GM19463 (cell line): ENCODE measurements around the gene SHFL.
A peak's percentile ranks its signal among the peaks of the same experiment; 100 is the strongest.

ENCODE experiments used
- ATAC-seq: cut with Tn5 transposase; IDR thresholded peaks from one replicate; pipeline ENCODE4 v1.9.1; 2021; ENCODE audit warnings: mild to moderate bottlenecking, moderate library complexity; ENCODE audit not compliant: unreplicated experiment

SHFL gene

DNA sequence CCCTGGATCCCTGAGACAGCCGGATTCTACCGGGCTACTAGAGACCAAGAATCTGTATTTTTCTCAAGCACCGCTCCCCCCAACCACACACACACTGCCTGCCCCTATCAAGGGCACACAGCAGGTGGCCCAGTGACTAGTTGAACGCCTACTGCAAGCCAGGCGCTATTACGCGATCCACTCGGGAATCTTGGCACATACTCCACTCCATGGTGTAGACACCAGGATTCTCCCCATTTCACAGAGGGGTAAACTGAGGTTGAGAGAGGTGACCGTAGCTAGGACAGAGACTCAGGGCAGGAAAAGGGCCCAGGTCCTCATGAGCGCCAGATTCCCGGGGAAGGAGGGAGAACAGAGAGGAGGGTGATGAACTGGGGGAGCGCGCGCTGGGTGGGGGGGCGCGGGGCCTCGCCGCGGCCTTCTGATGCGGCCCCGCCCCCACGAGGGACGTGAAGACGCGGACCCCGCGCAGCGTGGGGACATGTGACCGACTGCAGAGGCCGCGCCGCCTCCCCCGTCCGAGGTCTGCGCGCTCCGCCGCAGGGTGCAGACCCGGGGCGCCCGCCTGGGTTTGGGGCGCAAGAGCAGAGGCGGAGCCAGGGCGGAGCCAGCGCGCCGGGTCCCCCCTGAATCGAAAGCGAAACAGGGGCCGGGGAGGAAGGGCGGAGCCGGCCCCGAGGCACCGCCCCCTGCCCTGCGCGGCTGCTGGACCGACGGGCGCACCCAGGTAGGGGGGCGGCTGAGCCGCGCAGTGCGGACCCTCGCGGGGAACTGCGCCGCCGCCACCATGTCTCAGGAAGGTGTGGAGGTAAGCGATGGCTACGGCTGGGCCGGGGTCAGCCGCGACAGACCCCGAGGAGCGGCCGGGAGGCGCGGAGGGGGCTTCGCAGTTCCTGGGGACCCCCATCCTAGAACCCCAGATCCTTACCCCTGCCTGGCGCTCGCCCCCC is at the start of gene SHFL:
Gene SHFL, plus strand, starts transcription at position 677 of the 950 bp plus-strand sequence. Its CDS starts 111 bp downstream, at position 788.
- ATAC-seq = peak; percentile 89

DNA sequence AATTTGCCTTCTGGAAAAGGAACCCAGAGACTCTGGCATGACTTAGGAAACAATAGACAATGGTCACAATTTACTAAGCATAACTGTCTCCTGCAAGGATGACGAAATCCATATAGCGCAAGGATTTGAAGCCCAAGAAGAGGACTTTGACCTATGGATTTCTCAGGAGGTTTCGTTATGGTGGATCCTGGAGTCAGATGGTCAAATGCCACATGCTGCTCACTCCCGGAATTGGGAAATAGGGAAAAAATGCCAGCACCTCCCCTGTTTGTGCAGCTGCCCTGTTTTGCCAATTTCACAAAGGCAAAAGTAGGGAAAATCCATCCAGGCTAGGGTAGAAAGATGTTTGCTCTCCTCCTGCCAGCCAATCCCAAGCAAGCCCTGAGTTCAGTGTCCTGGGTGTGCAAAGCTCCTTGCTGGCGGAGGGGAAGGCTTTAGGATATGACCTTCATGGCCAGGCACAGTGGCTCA is 49.5 kb upstream of the SHFL start:
- no peak for ATAC-seq

- ATAC-seq = no peak
These were observed 48.8 kb upstream of the SHFL start for GRCh38 chr19:10037367-10037766.

DNA sequence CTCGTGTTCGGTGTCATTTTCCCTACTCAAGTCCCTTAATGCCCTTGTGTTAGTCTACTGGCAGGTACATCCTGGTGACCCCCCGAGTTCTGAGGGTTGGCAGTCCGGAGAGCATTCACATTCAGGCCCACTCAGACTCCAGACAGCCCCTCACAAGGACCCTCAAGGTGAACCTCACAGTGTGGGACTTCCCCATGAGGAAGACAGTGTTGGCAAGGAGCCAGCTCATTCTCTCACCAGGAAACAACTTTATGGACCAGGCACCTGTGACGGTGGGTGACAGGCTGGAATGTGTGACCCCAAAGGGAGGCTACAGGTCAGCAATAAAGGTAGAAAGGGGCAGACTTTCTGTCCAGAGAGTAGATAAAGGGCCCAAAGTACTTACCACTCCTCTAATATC is 48.3 kb upstream of the SHFL start:
- ATAC-seq = no peak

- ATAC-seq = no peak
These were observed 42.7 kb upstream of the SHFL start for GRCh38 chr19:10043286-10043927.

- no peak for ATAC-seq
These were observed 41.7 kb upstream of the SHFL start for GRCh38 chr19:10044390-10044789.

DNA sequence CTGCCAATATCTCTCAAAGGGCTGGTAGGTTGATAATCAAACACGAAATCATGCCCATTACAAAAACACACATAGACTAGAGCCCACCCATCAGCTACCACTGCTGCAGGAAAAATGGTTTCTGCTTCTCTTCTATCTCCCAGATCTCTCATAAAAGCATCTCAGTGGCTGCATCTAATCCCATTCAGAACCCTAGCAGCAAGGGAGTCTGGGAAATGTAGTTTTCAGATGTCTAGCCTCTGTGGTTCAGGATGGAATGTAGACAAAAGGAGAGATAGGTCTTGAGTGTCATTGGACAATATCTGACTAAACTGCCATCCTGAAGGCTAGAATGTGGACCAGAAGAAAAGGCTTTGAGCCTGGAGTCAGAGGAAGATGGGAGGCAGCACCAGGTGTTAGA is 40.7 kb upstream of the SHFL start:
- ATAC-seq = no peak

DNA sequence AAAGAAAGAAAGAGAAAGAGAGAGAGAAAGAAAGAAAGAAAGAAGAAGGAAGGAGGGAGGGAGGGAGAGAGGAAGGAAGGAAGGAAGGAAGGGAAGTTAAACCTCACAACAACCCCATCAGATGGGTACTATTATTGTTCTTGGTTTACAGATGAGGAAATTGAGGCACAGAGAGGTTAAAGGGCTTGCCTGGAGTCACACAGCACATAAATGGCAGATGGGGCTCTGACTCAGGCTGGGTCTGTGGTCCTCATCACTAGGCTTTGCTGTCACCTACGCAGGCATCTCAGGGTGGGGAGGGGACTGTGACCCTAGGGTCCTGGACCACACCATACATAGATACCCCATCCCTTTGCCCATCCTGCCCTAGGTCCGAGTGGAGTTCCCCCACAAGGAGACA is 36.5 kb upstream of the SHFL start:
- ATAC-seq = no peak

DNA sequence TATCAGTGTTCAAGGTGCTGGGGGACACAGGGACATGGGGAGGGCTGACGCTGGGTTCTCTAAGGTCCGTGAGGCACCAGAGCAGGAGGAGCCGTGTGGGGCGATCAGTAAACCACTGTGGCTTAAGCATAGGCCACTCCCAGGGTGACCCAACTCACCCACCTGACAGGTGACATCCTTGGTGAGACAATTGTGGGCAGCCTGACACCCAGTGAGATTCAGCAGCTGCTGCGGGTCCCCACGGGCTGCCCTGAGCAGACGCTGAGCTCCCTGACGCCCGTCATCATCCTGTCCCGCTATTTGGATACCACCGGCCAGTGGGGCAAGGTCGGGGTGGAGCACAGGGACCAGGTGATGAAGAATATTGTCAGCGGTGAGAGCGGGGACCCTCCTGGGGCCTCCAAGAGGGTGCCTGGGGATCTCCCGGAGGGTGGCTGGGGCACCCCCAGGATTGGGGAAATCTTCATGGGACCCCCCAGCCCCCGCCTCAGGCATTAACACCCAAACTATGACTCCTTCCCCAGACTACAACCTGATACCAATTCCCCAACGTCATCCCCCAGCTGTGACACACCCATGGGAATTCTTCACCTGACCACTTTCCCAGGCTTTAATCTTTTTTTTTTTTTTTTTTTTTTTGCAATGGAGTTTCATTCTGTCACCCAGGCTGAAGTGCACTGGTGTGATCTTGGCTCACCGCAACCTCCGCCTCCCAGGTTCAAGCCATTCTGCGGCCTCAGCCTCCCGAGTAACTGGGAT is 33.3 kb upstream of the SHFL start:
- ATAC-seq = no peak

- no peak for ATAC-seq
These were observed 24.3 kb upstream of the SHFL start for GRCh38 chr19:10061717-10062310.

DNA sequence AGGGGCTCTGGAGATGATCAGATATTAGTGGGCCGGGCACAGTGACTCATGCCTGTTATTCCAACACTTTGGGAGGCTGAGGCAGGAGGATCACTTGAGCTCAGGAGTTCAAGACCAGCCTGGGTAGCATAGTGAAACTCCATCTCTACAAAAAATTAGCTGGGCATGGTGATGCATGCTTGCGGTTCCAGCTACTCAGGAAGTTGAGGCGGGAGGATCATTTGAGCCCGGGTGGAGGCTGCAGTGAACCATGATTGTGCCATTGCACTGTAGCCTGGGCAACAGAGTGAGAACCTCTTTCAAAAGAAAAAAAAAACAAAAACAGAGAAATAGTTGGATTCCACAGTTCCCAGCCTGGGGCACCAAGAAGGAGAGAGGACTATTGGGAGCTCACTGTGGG is 17.9 kb upstream of the SHFL start:
- ATAC-seq = no peak

- no peak for ATAC-seq
These were observed 17.1 kb upstream of the SHFL start for GRCh38 chr19:10069046-10069445.

- no peak for ATAC-seq
These were observed 15.2 kb upstream of the SHFL start for GRCh38 chr19:10070730-10071446.

- no peak for ATAC-seq
These were observed 12.0 kb upstream of the SHFL start for GRCh38 chr19:10074153-10074552.

- no peak for ATAC-seq
These were observed 9.6 kb upstream of the SHFL start for GRCh38 chr19:10076535-10076934.

GRCh38 chr19:10078329-10078728 is 7.8 kb upstream of the SHFL start:
- ATAC-seq = no peak

DNA sequence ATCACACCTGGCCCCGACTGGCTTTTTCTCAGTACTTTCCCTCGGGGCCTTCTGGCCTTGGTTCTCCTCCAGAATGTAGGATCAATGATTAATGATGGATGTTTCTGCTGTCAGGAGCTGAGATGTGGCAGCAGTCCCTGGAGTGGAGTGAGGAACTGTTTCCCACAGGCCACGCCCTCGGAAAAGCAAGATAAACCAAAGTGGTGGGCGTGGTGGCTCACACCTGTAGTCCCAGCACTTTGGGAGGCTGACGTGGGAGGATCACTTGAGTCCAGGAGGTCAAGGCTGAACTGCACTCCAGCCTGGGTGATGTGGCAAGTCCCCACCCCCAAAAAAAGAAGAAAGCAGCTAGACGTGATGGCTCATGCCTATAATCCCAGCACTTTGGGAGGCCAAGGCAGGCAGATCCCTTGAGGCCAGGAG is 7.1 kb upstream of the SHFL start:
- ATAC-seq = no peak

- no peak for ATAC-seq
These were observed 2.2 kb upstream of the SHFL start for GRCh38 chr19:10083911-10084310.

DNA sequence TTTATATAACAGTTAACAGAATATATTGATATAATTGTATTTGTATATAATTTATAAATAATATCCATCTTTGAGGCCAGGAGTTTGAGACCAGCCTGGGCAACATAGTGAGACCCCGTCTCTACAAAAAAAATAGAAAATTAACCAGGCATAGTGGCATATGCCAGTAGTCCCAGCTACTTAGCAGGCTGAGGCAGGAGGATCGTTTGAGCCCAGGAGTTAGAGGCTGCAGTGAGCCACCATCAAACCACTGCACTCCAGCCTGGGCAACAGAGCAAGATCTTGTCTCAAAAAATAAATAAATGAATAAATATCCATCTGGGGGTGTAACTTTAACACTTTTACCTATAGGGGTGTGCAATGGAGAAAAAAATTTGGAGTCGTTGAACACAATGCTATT is 1.3 kb upstream of the SHFL start:
- ATAC-seq = no peak

DNA sequence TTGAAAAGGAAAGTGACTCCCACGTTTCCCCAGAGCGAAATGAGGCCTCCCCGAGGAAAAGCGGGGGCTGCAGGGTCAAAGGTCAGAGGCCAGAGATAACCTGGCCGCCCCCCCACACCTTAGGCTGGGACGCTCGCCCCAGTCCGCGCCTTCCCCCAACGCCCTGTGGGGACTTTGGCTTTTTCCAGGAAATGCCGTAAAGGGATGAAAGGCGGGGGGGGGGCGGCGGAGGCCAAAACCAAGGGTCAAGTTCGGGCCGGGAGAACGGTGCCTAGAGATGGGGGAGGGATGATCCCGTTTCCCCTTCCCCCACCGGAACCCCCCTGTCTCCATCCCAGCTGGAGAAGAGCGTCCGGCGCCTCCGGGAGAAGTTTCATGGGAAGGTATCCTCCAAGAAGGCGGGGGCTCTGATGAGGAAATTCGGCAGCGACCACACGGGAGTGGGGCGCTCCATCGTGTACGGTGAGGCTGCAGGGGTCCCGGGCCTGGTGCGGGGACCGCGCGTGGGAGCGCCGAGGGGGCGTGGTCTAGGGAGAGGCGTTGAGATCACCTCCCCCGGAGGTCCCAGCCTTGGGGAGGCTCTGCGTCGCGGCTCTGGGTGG is 575 bp downstream of the SHFL start:
- ATAC-seq = no peak
